ENCODE results near the gene RFPL3.
"Not testable (repeated sequence)": the region's sequence is repeated elsewhere in the genome, so short reads cannot be mapped to it uniquely, and the experiment has no call there.

Gene RFPL3

DNA sequence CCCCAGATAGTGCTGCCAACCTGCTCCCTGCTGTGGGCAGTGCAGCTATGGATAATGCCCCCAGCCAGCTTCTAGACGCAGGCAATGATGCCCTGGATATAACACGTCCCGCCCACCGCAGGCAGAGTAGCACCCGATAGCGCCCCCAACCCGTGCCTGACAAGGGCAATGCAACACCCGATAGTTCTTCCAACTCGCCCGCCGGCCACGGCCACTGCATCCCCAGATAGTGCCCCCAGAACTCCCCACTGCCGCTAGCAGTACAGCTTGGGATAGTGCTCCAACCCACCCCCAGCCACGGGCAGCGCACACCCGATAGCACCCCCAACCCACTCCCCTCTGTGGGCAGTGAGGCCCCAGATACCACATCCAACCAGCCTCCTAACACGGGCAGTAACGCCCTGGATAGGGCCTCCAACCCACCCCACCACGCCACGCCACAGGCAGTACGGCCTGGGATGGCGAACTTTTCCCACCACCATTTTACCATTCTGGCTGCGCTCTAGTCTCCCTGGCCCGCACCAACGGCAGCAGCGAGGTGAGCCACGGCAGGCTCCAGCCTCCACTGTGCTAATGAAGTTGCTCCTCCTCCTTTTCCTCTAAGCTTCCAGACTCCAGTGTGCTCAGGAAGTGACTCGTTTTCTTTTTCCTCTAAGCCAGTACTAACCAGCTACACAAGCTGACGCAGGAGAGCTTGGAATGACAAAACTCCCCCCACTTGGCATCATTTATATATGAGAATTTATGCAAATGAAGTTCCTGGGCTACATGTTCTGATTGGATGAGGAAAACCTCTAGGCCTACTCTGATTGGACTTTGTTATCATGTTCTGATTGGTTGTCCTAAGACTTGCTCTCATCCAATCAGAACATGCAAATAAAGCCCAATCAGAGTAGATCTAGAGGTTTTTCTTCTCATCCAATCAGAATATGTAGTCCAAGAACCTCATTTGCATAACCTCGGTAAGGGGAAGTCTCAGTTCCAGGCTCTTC, 3.0 kb upstream of the RFPL3 start:
- peak; percentile 32 for DNase-seq

DNA sequence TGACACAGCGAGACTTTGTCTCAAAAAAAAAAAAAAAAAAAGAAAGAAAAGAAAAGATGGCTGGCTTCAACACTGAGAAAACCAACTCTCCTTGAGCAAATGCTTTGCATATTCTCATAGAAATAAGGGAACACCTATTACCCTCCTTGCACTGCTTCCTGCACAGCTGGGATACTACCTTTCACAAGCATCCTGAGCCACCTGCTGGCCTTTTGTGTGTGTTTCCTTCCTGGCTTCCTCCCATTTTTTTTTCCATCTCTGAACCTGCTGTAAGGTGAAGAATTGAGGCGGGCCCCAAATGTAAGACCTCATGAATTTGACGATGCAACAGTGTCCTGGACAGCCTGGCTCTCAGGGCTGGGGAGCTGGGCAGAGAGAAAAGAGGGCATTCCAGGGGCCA, 1.9 kb upstream of the RFPL3 start:
- peak; percentile 71 for DNase-seq

DNA sequence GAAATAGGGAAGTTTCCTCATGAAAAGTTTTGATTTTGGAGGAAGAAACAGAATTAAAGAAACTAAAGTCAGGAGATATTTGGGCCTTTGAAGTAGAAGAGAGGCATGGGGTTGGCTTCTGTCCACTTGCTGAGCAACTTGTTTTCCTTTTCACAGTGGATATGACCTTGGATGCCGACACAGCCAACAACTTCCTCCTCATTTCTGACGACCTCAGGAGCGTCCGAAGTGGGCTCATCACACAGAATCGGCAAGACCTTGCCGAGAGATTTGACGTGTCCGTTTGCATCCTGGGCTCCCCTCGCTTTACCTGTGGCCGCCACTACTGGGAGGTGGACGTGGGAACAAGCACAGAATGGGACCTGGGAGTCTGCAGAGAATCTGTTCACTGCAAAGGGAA, 2.4 kb downstream of the RFPL3 start:
- DNase-seq: not testable (repeated sequence)

DNA sequence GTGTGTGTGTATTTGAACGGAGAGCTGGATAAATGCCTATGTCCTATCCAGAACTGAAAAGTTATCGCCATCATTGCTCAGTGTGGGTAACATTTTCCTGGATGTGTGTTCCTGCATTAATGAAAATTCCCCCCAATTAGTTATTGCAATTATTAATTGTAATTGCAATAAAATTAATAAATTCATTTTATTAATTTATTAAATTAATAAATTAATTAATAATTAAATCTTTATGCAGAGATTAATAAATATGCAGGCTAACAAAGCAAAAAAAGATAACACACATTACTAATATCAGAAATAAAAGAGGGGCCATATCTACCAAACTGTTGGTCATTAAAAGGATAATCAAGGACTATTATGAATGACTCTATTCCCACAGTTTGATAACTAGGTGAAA, 3.6 kb downstream of the RFPL3 start:
- no peak for DNase-seq

DNA sequence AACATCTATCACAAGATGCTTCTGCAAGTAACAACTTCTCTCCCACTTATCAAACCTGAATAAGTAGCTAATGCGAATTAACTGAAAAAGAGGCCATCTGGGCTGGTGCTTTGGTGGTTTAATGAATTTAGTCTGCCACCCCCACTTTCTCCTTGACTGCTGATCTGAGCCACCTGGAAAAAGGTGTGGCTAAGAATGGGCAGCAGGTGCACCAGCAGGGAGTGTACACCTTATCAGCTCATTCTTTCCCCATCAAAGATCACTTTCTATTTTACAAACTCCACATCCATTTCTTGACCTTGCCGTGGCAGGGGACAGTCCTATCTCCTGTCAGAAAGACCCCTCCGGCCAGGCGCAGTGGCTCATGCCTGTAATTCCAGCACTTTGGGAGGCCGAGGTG, 6.5 kb downstream of the RFPL3 start:
- no peak for DNase-seq

DNA sequence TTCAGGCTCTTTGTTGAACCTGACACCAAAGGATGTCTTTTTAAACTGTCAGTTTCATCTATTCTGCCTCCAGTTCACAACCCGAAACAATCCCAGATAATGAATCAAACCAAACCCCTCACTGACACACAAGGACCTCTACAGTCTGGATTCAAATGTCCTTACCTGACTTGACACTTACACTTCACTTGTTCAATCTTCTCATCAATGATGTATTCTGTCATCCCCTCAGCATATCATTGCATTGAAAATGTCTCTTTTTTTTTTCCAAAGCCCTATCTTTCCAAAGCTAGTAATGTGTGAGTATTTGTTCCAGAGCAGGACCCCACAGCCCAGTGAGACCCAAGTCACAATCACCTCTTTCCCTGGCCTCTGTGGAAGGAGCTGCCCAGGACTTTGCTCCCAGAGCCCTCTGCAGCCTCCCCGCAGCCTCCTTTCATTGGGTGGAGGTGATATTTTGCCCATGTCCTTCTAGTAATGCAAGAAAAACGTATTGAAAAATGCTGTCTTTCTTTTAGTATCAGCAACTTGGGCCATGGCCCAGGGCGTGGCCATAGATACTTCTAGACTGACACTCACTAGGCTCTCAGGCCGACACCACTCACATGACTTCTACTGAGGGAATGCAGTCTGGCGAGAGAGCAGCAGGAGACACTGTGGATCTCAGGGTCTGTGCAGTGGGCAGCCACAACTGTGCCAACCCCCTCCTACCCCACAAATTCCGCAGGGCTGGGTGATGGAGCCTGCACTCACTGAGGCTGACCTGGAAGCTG, 18.2 kb downstream of the RFPL3 start:
- DNase-seq: no peak

DNA sequence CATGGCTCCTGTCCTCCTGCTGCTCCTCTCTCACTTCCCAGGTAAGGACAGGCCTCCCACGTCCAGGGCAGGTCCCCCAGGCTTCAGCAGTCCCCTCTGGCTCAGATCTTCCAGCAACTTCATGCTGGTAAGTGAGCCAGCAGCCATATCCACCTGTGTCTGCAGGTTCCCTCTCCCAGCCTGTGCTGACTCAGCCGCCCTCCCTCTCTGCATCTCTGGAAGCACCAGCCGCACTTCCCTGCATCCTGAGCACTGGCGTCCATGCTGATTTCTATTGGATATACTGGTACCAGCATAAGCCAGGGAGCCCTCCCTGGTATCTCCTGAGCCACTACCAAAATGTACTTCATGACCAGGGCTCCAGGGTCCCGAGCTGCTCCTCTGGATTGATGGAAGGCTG, 19.0 kb downstream of the RFPL3 start:
- no peak for DNase-seq

DNA sequence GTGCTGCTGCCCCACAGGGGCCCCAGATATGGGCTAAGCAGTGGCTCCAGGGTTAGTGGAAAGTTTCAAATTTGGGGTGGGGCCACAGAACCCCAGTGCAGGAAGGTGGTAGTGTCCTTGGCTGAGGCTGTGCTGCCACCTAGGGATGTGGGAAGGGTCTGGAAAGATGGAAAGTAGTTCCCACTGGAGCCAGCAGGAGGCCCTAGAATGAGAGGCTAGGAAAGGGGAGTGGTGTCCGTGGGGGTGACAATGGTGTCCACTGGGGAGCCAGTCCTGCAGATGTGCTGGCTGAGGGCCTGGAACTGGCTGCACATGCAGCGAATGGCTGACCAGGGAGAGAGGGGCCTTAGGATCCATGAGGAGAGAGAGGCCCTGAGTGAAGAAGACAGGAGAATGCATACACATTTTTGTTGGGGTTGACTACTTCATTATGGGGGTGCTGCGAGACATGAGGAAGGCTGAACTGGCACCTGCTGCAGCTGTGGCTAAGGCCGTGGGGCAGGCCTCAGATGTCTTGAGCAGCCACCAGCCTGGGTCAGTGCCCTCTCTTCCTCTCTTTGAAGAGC, 21.1 kb downstream of the RFPL3 start:
- DNase-seq: peak; percentile 70

DNA sequence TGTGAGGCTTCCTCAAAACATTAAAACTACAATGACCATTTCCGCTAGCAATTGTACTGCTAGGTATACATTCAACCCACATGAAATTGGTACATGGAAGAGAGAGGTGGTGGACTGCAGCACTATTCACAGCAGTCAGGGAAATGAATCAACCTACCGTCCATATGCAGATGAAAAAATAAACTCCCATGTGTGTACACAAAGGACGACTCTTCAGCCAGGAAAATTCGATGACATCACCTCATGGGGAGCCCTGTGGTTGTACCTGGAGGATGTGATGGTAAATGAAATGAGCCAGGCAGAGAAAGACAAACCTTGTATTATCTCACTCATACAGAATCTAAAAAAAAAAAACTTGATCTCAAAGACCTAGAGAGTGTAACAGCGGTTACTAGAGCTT, 23.3 kb downstream of the RFPL3 start:
- DNase-seq: peak; percentile 82

DNA sequence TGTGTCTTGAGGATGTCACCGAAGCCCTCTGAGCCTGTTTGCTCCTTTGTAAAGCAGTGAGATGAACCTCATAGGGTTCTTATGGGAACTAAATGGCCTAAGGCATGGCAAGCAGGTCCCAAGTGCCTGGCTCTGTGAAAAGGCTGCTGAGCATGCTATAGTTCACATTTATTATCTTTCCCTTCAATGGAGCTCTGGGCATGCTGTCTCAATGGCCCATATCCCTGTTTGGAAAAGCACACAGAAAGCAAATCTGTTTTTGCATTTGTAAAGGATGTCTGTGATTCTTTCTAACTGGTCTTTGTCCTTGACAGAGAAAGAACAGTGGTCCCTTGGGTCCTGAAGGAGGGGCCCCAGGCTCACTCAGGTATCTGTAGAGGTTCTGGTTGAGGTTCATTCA, 28.0 kb downstream of the RFPL3 start:
- no peak for DNase-seq

DNA sequence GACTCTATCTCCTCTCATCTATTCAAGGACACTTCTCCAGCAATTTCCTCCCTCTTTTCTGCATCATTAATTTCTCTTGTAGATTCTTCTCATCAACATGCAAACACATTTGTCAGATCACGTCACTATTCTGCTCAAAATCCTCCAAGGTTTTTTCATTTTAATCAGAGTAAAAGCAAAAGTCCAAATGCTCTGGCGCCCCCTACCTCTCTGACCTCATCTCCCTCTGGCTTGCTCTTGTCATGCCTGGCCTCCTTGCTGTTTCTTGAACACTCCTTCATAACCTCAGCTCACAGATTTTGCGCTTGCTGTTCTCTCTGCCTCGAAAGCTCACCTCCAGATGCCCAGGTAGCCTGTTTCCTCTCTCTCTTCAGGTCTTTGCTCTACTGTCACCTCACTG, 32.0 kb downstream of the RFPL3 start:
- DNase-seq: peak; percentile 40

DNA sequence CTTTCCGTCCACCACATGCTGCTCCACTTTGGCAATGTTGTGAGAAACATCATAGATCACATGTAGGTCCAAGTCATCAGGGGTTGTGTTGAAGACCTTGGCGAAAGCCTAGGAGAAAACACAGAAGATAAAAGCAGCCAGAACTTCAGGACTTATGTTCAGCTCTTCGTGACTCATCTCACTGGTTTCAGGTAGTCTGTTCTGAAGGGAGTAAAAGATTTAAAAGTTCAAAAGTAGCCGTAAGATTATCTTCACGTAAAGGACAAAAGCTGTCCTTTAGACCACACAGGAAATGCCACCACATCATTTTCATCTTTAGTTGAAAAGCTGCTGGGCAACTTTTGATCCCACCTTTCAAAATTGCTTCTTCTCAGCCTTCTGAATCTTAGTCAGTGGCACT, 37.4 kb downstream of the RFPL3 start:
- no peak for DNase-seq

DNA sequence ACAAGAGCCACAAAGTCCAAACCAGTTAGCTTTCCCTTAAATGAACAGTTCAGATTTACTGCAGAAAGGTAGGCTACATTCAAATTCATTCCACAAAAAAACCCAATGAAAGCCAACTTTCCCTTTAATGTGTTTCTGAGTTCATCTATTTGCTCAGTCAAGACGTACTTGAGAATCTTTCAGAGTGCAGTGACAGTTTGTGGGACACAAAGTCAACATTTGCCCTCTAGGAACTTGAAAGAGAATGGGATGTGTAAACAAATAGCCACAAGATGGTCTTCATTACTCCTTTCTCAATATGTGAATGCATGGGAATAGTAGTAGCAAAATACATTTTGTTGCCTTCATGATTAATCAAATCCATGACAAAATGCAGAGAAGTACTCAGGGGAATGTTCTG, 38.6 kb downstream of the RFPL3 start:
- no peak for DNase-seq

DNA sequence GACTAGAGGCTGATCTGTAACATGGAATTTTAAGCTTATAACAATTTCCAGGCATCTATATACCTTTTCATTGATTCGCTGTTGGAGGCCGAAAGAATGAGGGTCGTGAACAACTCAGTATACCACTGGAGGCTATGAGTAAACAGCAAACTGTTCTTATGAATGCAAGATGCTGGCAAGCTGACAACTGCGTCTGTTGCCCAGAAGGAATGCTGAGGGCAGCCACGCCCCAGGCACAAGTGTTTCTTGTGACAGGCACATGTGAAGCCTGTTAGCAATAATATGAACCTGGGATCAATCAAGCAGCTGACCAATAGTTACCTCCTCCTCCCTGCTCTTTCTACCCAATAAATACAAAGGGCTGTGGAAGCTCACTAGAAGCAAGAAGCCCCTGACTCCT, 39.1 kb downstream of the RFPL3 start:
- no peak for DNase-seq

DNA sequence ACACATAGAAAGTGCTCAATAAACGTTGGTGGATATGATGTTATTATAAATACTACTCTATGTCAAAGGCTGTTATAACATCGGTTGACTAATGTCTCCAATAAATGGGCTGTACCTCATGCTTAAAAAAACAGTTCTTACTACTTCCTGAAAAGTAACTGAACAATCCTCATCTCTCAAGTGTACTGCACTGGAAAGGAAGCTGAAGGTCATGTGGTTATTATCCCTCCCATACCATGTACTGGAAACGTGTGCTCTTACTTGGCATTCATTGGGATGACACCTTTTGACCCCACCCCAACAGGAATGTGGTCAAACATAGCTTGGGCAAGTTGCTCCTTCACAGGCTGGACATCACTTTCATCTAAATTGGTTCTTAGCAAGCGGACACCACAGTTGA, 43.8 kb downstream of the RFPL3 start:
- no peak for DNase-seq

DNA sequence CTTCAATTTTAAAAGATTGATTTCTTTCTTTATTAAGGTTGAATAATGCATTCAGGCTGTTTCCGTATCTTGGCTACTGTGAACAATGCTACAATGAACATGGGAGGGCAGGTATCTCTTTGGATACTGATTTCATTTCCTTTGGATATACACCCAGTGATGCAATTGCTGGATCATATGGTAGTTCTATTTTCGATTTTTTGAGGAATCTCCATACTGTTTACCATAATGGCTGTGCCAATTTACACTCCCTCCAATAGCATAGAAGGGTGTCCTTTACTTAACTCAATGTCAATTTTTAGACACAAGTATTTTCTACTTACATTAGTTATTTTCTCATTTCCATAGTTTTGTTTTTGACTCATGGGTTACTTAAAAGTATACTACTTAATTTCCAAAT, 46.4 kb downstream of the RFPL3 start:
- no peak for DNase-seq

DNA sequence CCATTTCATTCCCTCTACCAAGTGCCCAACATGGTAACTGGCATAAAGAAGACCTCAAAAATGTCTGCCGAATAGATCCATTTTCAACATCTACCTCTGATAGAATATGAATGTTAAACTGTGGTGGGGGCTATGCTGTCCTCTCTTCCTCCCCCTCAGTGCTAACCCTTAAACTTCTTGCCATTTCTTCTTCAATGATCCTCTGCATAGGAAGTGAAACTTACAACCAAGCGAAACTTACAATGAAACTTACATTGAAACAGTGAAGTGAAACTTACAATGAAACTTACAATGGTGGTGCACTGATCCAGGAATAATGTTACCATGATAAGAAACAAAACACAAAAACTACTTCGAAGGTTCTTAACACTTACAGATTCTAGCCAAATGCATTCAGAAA, 49.6 kb downstream of the RFPL3 start:
- no peak for DNase-seq

DNA sequence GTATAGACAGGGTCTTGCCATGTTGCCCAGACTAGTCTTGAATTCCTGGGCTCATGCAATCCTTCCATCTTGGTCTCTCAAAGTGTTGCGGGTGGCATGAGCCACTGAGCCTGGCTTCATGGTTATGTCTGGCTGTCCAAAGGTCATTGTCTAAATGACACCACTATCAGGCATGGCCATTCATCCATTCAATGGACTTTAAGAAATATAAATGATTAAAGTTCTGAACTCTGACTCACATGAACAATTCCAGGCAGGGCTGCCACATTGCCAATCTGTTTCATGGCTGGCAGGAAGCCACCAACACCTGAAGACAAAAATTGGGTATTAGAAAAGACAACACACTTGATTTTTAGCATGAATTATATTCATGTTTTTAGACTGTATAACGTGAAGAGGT, 50.3 kb downstream of the RFPL3 start:
- no peak for DNase-seq

DNA sequence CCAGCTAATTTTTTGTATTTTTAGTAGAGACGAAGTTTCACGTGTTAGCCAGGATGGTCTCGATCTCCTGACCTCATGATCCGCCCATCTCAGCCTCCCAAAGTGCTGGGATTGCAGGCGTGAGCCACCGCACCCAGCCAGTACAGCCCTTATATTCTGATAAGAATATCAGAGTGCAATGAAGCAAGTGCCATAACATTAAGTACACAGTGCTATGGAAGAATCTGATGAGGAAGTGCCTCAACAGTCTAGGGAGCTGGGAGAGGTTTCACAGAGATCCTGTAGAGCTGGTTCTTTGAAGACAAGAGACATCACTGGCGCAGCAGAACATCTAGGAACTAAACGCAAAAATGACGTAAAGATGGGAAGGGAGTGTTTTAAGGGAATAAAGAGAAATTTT, 52.3 kb downstream of the RFPL3 start:
- DNase-seq: no peak

DNA sequence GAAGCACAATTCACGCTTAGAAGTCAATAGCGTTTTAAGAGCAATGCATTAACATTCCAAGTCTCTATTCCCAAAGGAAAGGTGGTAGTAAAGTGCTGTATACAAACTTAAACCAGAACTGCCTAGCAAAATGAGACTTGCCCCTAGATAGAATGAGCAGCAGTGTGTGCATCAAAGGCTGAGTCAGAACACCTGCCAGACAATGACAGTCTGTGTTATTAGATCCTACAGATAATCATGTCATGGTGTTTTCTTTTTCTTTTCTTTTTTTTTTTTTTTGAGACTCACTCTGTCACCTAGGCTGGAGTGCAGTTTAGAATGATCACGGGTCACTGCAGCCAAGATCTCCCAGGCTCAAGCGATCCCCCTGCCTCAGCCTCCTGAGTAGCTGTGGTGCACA, 52.8 kb downstream of the RFPL3 start:
- no peak for DNase-seq
